Measurements from ENCODE around the gene MCCC1. TPM values are rescaled to one million over a fixed set of nuclear protein-coding genes. Genes with fewer than 3 reads are reported as not detected.

The MCCC1 gene
- total RNA-seq, 2 donors from 2014 or later = 20.7 to 44.2 TPM

- no peak for DNase-seq (ENCODE audit: low spot score)
- no peaks in the 10 kb centered on the region for H3K36me3 ChIP-seq
- TF ChIP-seq CTCF (IDR thresholded peaks at IDR 0.05) = no peak
- no peaks in the 10 kb centered on the region for H3K4me1 ChIP-seq
- no peaks in the 10 kb centered on the region for H3K27me3 ChIP-seq
- no peak overlapping the region for H3K27ac ChIP-seq
- H3K4me3 ChIP-seq = no peak overlapping the region
- H3K9me3 ChIP-seq = peaks cover 0 to 19% of the 10 kb centered on the region in 2 donors
Observed at GRCh38 chr3:183132409-183132808, 33.1 kb upstream of the MCCC1 start.

GRCh38 chr3:183131735-183132134 is 32.4 kb upstream of the MCCC1 start:
- Histone ChIP-seq H3K4me1 (no peaks in the 10 kb centered on the region), H3K27ac (no peak overlapping the region), H3K27me3 (no peaks in the 10 kb centered on the region), H3K36me3 (no peaks in the 10 kb centered on the region), H3K9me3 (peaks cover 0 to 19% of the 10 kb centered on the region in 2 donors), H3K4me3 (no peak overlapping the region)
- no peak for DNase-seq (ENCODE audit: low spot score)
- no peak for TF ChIP-seq CTCF (IDR thresholded peaks at IDR 0.05)

GRCh38 chr3:183131186-183131725 is 32.0 kb upstream of the MCCC1 start:
- no peak overlapping the region for H3K4me3 ChIP-seq
- H3K27ac ChIP-seq = no peak overlapping the region
- no peak for TF ChIP-seq CTCF (IDR thresholded peaks at IDR 0.05)
- peaks cover 0 to 19% of the 10 kb centered on the region in 2 donors for H3K9me3 ChIP-seq
- no peaks in the 10 kb centered on the region for H3K27me3 ChIP-seq
- H3K36me3 ChIP-seq = no peaks in the 10 kb centered on the region
- no peak for DNase-seq (ENCODE audit: low spot score)
- no peaks in the 10 kb centered on the region for H3K4me1 ChIP-seq

GRCh38 chr3:183129243-183129642 is 29.9 kb upstream of the MCCC1 start:
- Histone ChIP-seq H3K4me1 (no peaks in the 10 kb centered on the region), H3K4me3 (no peak overlapping the region), H3K36me3 (no peaks in the 10 kb centered on the region), H3K27me3 (no peaks in the 10 kb centered on the region), H3K9me3 (peaks cover 0 to 19% of the 10 kb centered on the region in 2 donors), H3K27ac (no peak overlapping the region)
- no peak for DNase-seq (ENCODE audit: low spot score)
- no peak for TF ChIP-seq CTCF (IDR thresholded peaks at IDR 0.05)

GRCh38 chr3:183128709-183129108 is 29.4 kb upstream of the MCCC1 start:
- TF ChIP-seq CTCF (IDR thresholded peaks at IDR 0.05) = no peak

GRCh38 chr3:183123891-183124290 is 24.6 kb upstream of the MCCC1 start:
- Histone ChIP-seq H3K36me3 (no peaks in the 10 kb centered on the region), H3K9me3 (peaks cover 0 to 8% of the 10 kb centered on the region in 2 donors), H3K4me3 (no peak overlapping the region), H3K27me3 (no peaks in the 10 kb centered on the region), H3K4me1 (no peaks in the 10 kb centered on the region), H3K27ac (no peak overlapping the region)
- no peak for TF ChIP-seq CTCF (IDR thresholded peaks at IDR 0.05)
- no peak for DNase-seq (ENCODE audit: low spot score)

More at GRCh38 chr3:183128709-183129108, 29.4 kb upstream of the MCCC1 start:
- no peak overlapping the region for H3K27ac ChIP-seq
- H3K4me3 ChIP-seq = no peak overlapping the region
- H3K4me1 ChIP-seq = no peaks in the 10 kb centered on the region
- H3K9me3 ChIP-seq = peaks cover 0 to 19% of the 10 kb centered on the region in 2 donors
- H3K36me3 ChIP-seq = no peaks in the 10 kb centered on the region
- DNase-seq (ENCODE audit: low spot score) = no peak
- H3K27me3 ChIP-seq = no peaks in the 10 kb centered on the region

Data from right atrium auricular region (tissue), 2 donors.